ENCODE data around the gene ANKS1B.
"Not testable (repeated sequence)": the region's sequence is repeated elsewhere in the genome, so short reads cannot be mapped to it uniquely, and the experiment has no call there.

ANKS1B gene

DNA sequence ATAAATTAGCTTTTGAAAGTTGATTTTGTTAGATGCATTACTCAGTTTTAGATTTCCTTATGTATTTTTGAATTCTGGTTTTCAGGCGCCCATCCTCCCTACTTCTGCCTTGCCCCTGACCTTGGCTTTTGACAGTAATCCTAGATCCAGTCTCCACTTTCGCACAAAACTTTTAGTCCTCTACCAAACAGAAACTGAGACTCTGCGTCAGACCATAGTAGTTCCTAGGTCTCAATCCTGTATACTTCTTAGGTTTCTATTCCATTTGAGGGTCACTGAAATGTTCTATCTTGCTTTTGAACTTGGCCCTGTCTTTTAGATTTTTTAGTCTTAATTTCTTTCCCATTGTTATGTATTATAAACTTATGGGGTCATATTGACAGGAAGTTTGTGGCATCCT, 645.1 kb downstream of the ANKS1B start:
- DNase-seq = no peak

DNA sequence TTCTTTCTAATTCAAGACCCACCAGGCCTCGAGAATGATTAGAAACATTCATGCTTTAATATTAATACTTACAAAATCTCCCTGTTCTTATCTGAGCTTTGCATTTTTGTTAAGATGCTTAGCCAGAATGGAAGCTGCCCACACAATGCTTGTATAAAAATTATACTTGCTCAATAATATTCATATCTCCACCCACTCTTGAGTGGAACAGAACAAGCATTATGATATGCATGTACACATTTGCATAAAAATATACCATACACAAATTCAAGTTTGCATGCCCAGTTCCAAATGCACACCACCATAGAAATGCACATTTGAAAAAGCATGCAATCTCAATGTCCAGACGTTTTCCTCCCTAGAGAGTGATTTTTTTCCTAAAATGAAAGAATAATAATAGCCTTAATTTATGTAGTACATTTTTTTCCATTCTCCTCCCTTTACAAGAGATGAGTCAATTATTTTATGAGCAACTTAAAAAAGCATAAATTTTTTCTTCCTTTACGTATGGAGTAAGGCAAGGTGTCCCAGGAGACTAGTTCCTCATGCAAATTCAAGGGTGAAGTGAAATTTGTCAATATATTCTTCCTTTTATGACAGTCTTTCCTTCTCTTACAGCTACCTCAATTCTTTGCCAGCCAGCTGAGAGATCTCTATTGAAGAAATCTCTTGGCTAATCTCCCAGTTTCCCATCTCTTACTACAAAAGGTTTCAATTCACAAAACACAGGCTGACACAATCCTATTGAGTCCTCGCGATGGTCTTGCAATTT, 650.3 kb downstream of the ANKS1B start:
- DNase-seq = no peak

GRCh38 chr12:99332936-99333591, 651.7 kb downstream of the ANKS1B start:
- no peak for DNase-seq

DNA sequence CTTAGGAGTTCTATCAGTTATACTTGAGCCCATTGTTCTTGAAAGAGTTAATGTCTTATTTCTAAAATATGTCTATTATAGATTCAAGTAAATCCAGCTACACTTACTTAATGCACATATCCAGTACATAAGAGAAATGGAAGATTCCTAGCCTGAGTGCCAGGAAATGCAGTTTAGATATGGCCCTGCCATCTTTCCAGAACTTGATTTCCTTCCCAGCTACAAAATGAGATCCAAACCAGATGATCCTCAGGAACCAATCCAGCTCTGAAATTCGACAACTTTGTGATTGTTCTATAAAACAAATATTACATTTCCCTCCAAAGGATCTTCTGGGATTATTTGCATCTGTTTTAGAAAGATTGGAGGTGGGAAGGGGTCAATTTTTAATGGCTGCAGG, 654.5 kb downstream of the ANKS1B start:
- no peak for DNase-seq

DNA sequence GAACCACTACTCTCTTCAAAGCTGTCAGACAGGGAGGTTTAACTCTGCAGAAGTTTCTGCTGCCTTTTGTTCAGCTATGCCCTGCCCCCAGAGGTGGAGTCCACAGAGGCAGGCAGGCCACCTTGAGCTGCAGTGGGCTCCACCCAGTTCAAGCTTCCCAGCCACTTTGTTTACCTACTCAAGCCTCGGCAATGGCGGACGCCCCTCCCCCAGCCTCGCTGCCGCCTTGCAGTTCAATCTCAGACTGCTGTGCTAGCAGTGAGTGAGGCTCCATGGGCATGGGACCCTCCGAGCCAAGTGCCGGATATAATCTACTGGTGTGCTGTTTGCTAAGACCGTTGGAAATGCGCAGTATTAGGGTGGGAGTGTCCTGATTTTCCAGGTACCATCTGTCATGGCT, 663.5 kb downstream of the ANKS1B start:
- not testable (repeated sequence) for DNase-seq

- no peak for DNase-seq
These were observed 673.4 kb downstream of the ANKS1B start for GRCh38 chr12:99311373-99311772.

DNA sequence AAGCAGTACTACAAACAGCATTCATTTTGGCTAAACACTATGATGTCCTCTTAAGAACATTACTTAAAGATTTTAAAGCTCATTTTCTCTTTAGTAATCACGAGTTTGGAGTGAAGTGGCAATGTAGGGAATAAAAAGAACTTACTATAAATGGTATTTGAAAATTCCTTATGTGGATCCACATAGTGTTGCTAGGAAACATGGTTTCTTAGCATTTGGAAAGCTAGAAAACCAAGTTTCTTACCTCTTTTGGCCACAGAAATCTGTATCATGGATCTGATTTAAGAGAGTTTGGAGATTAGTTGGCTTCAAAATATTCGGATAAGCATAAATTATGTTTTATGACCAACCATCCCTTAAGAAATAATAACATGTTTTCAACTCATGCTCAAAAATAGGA, 674.9 kb downstream of the ANKS1B start:
- no peak for DNase-seq

GRCh38 chr12:99302874-99303273, 681.9 kb downstream of the ANKS1B start:
- no peak for DNase-seq

DNA sequence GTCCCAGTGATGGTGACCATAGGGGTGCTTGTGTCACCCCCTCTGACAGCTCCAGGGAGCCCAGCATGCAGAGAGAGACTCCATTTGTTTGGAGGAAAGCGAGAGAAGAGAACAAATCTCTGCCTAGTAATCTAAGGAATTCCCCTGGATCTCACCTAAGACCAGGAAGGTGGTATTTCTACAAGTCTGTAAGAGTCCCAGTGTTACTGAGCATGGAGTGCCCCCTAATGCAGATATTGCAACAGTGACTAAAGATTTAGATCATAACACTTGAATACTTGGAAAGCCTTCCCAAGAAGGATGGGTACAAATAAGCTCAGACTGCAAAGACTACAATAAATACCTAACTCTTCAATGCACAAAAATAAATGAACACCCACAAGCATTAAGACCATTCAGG, 697.6 kb downstream of the ANKS1B start:
- no peak for DNase-seq

DNA sequence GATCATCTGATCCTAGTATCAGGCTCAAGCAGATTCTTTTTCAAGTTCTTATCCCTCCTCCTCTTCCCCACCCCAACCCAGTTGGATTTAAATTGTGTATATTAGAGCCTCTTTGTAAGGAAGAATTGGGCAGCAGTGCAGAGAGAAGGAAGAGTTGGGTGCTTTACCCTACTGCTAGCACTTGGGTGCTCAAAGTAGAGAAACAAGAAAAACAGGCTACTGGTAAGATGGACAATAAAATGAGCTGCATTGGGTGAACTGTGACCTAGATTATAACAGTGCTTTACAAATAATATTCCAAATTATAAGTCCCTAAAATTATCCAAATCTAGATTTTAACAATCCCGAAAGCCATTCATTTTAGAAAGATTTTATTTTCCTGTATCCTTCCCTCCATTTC, 700.6 kb downstream of the ANKS1B start:
- DNase-seq = no peak

DNA sequence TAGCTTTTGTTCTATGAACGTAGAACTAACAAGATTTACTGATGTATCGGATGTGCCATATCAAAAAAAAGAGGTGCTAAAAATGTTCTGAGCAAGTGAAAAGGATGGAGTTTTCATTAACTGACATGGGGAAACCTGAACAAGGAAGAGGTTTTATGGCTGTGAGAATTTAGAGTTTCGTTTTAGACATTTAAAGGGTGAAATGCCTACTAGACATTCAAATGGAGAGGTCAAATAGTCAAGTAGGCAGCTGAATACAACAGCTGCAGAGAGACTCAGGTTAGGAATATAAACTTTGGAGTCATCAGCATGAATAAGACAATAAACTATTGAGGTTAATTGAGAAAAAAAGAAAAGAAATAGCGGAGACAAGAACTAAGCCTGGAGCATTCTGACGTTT, 702.1 kb downstream of the ANKS1B start:
- DNase-seq = no peak

DNA sequence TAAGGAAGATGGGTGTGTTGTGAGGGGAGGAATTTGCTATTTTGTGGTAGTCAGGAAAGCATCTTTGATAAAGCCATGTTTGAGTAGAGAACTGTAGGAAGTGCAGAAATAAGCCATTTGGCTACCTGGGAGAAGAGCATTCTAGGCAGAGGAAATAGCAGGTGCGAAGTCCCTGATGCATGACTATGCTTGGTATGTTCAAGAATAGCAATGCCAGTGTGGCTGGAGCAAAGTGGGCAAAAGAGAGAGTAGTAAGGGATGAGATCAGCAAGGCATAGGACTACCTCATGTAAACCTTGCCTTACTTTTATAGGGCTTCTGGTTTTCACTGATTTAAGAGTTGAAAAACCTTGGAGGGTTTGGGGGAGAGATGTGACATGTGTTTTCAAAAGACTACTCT, 702.6 kb downstream of the ANKS1B start:
- DNase-seq = no peak

GRCh38 chr12:99281277-99281676, 703.5 kb downstream of the ANKS1B start:
- no peak for DNase-seq

DNA sequence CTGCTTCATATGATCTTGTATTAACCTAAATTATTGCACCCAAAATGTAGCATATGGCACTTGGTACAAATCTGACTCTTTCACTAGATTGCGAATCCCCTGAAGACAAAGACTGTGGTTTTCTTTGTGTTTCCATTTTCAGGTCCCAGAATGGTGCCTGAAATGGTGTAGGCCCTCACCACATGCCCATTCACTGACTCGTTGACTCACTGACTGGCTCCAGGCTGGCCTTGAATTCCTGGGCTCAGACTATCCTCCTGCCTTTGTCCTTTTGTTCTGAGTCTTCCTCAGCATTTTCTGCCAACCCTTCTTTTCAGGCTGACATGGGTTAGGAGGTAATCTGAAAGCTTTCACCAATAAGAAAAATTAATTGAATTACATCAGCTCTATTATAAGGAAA, 705.8 kb downstream of the ANKS1B start:
- DNase-seq = no peak

DNA sequence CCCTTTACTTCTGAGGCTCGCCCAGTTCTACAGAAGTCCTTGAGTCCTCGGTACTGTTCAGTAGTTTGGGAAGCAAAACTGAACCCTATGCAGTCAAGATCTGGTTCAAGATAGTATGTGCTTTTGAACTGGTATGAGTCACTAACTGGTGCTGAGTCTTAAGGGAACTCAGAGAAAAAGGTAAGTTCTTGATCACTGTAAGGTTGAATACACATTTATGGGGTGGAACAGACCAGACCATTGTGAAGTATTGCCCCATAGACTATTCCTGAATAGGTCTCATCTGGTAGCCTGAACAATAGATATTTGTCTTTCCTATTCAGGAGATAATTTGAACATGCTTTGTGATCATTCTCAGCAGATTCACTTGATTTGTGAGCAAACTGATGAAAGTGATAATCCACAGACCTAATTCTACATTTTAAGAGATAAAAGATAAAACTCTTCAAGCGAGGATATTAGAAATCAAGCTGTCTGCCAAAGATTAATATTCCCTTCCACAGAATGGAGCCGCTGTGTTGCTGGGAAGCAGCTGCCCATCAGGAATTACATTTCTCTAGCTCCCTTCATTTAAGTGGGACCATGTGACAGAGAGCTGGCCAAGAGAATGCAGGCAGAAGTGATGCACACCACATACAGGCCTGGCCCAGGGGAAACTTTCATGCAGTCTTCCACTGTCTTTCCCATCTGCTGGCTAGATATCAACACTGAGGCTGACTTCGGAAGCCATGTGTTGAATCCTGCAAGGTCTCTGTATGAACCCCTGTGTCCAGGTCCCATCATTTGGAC, 707.0 kb downstream of the ANKS1B start:
- no peak for DNase-seq

DNA sequence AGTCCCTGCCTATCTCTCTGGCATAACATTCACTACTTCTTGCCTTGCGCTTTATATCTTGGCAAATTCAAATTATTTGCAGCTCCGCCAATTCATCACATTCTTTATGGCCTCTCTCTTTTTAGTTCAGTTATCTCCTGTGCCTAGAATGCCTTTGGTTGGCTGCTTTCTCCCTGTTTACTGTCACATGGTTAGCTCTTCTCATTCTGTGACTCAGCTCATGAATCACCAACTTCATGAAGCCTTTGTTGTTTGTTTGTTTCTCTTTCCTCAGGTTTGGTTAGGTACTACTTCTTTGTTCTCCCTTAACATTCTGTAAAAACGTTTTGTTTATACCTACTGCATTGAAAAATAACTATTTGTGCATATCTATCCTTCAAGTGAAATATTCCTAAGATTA, 713.7 kb downstream of the ANKS1B start:
- no peak for DNase-seq

DNA sequence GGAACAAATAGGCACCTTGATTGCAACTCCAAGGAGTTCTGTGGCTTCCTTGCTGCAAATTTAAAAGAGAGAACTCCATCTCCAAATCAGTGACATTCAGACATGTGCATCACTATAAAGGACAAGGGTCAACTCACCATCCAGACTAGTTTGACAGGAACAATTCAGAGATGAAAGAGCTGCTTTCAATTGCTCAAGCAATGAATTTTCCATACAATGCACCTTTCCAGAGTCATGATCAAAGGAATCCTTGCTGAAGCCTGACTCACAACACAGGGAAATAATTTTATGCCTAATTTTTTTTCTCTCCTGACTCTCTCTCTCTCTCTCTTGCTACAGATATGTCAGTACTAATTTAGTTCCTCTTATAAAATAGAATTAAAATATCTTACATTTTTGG, 717.7 kb downstream of the ANKS1B start:
- no peak for DNase-seq

GRCh38 chr12:99265648-99266047, 719.1 kb downstream of the ANKS1B start:
- DNase-seq = no peak

DNA sequence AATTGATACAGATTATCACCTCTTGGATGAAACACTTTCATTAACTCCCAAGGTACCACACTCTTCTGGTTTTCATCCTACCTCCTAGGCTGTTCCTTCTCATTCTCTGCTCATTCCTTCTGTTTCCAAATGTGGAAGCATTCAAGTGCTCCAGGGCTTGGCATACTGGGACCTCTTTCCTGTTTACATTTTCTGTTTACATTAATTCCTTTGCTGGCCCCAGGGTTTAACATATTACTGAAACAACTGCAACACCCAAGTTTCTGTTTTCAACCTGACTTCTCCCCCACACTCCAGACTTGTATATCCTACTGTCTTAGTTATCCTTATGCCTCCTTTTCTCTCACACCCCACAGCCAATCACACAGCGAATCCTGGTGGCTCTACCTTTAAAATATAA, 723.5 kb downstream of the ANKS1B start:
- DNase-seq = no peak

DNA sequence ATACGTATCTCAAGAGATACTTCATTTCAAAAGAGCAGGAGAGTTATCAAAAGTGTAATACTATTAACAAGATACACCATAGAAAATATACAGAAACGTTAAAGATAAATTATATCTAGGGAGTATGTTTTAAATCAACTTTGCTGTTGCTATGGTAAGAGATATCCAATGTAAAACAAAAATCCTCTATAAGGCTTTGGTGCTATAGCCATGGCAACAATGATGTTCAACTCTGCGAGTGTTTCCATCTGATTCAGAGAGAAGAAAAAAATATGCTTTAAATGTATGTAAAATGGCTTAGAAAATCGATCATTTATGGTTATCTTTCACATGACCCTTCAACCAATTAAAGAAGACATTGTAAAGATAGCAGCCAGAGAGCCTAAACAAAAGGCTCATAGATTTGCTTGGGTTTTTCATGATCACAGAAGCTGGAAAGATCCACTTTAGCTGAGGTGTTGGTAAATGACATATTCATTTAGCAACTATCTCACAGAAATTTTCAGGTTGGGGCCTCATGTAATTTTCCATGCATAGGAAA, 724.2 kb downstream of the ANKS1B start:
- DNase-seq = no peak

DNA sequence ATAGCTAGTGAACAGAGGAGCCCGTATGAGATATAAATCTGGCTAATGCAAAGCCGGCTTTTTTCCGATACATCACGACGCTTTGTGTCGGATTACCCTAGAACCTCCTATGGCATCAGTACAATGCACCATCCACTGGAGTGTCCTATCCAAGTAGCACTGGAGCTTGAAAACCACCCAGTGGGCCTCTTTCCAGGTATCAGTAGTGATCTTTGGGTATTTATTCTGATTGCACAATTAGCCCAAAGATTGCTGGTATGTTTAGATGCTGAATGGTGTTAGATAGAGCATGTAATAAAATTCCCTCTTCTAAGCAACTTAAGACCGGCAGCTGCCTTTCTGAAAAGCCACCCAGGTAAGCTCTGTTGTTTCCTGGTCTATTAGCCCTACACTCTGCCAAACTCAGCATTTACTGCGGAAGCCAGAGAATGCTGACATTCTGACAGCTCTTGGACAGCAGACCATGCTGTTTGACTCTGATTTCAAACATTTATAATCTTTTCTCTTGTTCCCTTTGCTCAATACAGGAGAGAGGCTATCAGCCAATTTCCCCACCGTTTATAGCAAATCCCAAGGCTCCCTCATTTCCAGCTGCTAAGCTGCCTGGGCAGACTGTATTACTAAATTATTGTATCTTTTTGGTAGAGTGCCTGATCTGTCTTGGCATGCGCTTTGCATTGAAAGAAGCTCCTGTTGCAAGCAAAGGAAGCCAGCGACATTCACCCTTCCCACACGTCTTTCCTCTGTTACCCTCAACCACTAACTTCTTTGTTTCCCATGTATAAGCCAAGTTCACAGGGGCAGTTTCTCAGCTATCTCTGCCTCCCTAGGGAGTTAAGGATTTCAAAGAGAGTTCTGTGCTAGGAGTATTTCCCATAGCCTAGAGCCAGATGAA, 725.4 kb downstream of the ANKS1B start:
- no peak for DNase-seq

GRCh38 chr12:99257672-99258071, 727.1 kb downstream of the ANKS1B start:
- no peak for DNase-seq

DNA sequence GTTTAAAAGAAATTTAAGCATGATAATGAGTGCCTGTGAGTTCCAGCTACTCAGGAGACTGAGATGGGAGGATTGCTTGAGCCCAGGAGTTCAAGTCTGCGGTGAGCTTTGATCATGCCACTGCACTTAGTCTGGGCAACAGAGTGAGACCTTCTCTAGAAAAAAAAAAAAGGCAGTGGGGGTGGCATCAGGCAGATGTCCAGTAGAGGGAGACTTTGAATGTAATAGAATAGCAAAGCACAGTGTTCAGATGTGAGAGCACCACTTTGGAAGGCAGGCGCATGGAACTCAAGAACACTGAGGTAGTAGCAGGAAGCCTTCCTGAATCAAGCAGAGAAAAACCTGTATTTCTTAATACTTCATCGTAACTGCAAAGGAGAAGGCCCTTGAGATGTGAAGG, 731.7 kb downstream of the ANKS1B start:
- DNase-seq = no peak
